GM21526 (cell line): ENCODE data around the gene NELFA.

Experiments used
- ATAC-seq: cut with Tn5 transposase; IDR thresholded peaks from one replicate; pipeline ENCODE4 v1.9.1; 2021; ENCODE audit warnings: moderate library complexity; ENCODE audit not compliant: unreplicated experiment, low FRiP score

NELFA gene

GRCh38 chr4:1969928-1970723, 38.6 kb downstream of the NELFA start:
- no peak for ATAC-seq

- no peak for ATAC-seq
Observed at GRCh38 chr4:1968686-1969295, 40.0 kb downstream of the NELFA start.

- no peak for ATAC-seq
Observed at GRCh38 chr4:1967512-1968149, 41.1 kb downstream of the NELFA start.

DNA sequence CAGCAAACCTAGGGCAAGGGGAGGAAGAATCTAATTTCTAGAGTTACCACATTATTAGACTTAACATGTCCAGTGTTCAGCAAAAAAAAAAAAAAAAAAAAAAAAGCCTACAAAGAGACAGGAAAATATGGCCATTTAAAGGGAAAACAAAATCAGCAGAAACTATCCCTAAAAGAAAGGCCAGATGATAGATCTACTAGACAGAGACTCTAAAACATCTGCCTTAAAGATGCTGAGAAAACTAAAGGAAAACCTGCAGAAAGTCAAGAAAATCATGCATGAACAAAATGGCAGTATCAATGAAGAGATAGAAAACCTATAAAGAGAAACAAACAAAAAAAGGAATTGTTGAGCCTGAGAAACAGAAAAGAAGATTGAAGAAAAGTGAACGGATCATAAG, 43.8 kb downstream of the NELFA start:
- ATAC-seq = no peak

GRCh38 chr4:1964443-1964842, 44.3 kb downstream of the NELFA start:
- ATAC-seq = no peak

DNA sequence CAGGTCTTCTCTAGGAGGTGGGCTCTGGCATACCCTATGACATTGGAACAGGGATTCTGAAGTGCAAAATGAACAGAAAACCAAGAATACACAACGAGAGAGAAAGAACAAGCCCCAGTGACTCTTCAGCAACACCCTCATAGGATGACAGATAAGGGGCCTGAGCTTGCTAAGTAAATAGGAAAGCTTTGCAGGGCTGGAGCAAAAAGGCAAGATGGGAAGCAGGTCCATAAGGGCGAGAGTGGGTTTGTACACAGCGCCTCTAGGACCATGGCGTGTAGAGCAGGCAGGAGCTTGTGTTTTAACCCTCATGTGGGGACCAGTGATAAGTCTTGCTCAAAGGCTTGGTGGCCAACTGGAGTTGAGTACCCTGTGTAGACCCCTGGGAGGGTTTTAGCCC, 45.8 kb downstream of the NELFA start:
- ATAC-seq = no peak

GRCh38 chr4:1961563-1961962, 47.2 kb downstream of the NELFA start:
- no peak for ATAC-seq

DNA sequence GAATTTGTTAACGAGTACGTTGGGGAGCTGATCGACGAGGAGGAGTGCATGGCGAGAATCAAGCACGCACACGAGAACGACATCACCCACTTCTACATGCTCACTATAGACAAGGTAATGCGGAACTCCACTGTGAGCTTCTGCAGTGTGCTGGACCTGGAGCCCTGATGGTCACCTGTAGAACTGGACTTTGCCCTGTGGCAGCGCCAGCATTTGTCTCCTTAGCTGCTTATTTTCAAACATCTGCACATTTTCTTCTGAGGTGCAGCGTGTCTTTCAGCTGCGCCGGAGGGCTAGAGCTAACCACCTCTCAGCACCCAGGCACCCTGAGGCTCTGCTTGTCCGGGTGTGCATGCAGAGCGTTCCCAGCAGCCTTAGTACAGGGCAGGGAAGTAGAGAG, 47.7 kb downstream of the NELFA start:
- no peak for ATAC-seq

DNA sequence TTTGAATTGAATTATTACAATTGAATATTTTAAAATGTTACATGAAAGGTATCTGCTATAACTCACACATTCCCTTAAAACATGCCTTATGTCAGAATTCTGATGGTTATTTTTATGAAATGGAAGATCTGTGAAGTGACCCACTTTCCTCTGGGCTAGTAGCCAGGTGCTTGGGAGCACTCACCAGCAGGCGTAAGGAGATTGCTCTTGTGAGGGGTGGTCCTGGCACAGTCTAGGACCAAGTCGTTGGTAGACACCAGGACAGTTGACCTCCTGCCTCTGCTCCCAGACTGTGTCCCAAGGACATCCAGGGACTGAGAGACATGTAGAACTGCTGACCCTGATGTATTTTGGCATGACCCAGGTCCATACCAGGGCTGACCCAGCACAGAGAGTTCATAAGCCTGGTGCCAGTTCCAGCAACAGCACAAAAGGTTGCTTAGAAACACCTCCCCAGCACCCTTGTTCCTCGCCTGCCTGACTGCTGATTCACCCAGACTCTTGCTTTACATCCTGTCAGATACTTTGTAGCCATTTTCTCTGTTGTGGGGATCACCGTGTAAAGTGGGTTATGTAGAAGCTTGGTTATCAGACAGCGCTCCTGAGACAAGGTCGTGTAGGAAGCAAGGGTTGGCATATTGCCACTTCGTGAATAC, 48.5 kb downstream of the NELFA start:
- no peak for ATAC-seq

DNA sequence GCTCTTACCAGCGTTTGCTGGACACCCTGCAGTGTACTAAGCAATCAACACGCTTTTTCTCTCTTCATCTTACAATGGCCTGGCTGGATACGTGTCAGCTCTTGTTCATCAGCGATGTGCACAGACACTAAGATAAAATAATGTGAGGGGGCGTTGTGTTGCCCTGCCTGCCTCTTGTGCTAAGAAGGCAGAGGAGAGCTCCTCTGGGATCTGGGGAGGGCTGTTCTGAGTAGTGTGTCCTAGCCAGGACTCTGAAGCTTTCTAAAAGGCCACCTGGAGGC, 49.7 kb downstream of the NELFA start:
- no peak for ATAC-seq

DNA sequence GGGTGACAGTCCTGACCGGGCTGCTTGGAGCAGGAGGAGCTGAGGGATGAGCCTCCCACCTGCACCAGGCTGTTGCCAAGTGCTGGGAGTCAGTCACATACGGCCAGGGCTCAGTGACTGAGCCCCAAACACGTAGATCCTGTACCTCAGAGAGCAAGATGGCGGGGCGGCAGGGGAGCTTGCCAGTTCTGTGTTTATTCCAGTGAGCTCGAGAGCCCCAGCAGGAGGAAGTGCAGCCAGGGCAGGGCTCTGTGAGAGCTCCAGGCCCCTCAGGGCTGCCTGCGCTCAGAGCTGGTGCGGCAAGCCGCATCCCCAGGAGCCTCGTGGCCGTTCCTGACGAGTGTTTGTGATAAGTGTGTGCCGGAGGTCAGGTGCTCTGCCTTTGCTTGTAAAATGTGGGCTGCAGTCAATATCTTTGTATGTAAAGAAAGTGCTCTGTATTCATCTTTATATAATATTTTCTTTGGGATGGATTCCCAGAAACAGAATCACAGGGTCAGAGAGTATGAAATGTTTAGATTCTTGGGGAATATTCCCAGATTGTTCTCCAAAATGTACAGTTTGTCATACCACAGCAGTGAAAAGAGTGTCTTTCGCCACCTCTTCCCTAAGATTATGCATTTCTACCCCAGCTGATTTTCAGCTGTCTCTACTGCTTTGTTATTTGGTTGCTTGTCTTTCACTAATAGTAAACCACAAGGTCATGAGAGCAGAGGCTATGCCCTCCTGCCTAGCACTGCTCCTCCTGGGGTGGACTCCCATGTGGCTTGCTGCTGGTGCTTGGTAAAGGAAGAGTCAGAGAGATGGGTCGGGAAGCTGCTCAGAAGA, 50.3 kb downstream of the NELFA start:
- no peak for ATAC-seq

DNA sequence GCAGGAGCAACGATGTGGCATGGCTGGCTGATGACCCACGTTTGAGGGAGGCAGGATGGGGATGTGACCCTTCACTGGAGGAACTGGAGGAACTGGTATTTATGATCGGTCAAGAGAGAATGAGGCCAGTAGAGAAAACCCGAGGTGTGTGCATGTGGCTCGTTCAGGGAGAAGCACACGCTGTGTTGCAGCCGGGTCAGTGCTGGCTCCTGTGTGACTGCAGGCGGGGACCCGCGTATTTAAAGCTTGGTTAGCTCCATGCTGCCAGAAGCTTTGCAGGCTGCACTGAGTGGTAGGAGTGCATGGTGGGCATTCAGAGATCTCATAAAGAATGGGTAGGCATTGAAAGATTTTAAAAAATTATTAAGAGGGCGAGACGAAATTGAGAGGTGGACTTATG, 52.1 kb downstream of the NELFA start:
- no peak for ATAC-seq

GRCh38 chr4:1953335-1953734, 55.4 kb downstream of the NELFA start:
- no peak for ATAC-seq

DNA sequence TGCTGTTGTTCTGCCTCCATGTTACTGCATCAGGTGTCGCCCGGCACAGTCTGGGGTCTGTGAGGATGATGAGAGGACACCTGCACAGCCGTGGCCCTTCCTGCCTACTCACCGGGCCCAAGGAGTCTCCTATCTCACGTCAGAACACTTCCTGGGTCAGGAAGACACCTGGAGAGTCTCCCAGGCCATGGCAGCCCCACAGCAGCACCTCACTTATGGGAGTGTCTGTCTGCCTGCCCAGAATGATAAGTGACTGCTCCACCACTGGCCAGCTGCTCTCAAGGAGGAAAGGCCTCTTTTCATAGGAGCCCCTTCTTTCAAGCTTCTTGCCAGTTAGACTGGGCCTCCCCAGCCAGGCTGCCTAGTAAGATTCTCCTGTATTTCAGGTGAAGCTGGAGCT, 56.1 kb downstream of the NELFA start:
- ATAC-seq = no peak

GRCh38 chr4:1952058-1952700, 56.6 kb downstream of the NELFA start:
- ATAC-seq = no peak

DNA sequence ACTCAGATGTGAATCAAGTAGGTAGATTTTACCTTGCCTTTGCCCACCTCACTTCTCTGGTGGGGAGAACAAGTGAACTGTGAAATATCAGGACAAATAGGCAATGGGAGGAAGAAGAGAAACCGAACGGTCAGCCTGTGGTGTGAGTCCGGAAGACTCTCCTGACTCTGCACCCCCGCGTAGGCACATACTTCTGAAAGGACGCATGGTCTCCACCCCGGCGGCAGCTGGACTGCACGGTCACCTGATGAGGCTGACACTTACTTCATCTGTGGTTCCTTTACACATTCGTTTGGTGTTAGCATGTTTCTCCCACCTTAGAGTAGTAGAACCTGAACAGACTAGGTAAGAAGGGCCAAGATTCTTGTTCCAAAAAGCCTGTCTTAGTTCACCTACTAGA, 58.4 kb downstream of the NELFA start:
- ATAC-seq = no peak

DNA sequence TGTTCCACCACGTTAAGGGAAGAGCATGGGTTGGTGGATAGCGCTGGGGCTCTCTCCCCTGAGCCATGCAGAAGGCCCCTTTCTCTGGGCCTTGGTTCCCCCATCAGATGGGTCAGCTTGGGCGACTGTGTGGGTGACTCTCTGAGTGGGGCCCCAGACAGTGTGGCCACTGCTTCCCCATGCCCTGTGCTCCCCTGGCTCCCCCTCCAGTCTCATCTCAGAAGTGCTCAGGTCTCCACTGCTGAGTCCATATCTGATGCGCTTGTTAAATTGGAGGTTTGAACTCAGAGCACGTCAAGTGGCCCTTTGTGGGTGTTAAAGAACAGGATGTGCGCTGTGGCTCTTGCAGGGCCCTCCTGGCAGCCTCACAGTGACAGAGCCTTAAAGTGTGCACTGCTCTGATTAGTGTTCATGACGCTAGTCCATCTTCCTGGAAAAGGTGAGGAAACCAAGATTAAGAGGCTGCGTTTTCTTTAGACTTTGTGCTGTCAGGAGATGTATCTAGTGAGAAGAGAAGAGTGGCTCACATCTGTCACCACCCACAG, 59.8 kb downstream of the NELFA start:
- no peak for ATAC-seq

DNA sequence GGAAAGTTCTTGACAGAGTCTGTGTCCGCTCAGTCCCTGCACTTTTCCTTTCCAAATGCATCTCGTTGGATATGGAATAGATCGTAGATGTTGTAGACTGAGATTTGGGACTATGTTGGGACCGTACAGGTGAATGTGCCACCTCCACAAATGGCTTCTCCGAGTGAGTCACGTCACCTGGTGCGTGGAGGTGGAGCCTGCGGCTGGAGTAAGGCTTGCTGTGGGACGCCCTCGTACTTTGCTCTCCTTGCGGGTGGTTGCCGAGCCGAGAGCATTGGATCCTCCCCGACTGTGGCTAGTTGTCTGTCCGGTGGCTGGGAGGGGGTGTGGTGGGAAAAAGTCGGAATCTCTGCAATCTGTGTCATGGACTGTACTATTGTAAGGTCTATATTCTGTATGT, 60.5 kb downstream of the NELFA start:
- no peak for ATAC-seq

DNA sequence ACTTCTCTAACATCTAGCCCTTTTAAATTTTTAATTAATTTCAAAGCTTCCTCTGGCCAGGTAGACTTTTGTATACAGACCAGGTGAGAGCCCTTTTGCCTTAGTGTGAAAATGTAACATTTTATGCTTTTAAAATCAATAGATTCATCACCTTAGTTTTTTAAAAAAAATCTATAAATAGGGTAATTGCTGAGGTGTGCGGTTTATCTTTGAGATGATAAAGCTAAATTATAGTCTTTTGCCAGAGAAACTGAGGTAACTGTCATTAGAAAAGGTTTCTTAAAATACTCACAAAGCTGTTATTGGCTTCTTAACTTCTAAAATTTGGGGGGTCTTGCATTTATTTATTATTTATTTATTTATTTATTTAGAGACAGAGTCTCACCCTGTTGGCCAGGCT, 62.9 kb downstream of the NELFA start:
- no peak for ATAC-seq
